HG03280 (cell line): ENCODE measurements around the gene VEZT.

Source experiments
- ATAC-seq: cut with Tn5 transposase; IDR thresholded peaks from one replicate; pipeline ENCODE4 v1.9.1; 2021; ENCODE audit warnings: mild to moderate bottlenecking, moderate library complexity; ENCODE audit not compliant: unreplicated experiment

The VEZT gene

GRCh38 chr12:95248604-95249360 is 31.2 kb downstream of the VEZT start:
- no peak for ATAC-seq

- no peak for ATAC-seq
These were observed 35.8 kb downstream of the VEZT start for GRCh38 chr12:95253386-95253785.

DNA sequence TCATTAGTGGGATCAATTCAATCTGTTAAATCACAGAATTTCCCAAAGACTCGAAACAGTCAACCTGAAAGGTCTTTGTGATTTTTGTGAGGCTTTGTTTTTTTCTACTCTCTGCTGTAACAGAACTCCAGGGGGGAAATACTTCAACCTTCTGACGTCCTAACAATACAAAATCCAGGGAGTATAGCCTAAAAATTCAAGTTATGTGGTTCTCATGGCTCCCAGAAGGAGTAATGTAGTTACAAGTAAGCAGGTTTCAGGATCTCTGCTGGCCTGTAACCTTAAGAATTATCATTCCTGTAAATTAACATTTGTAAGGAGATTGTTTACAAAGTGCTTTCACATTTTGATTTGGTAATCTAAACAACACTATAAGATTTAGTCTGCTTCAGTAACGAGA is 39.9 kb downstream of the VEZT start:
- no peak for ATAC-seq

DNA sequence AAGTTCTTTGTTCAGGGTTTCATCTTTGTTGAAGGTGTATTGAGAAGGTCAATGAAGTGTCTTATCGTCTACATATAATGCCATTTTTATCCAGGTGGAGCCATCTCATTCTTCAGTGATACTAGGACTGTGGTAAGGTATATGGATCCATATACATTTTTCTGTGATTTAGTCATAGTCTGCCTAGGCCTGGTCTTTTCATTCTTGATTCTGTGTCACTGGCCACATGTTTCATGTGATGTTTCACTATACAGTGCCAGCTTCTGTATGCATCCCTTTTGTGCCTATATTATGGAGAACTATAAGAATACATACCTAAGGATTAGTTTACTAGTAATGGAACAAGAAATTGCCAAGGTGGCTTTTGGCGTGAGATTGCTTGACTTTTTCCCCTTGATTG is 40.5 kb downstream of the VEZT start:
- ATAC-seq: no peak

GRCh38 chr12:95258803-95259202 is 41.2 kb downstream of the VEZT start:
- no peak for ATAC-seq

GRCh38 chr12:95259368-95259767 is 41.8 kb downstream of the VEZT start:
- no peak for ATAC-seq

DNA sequence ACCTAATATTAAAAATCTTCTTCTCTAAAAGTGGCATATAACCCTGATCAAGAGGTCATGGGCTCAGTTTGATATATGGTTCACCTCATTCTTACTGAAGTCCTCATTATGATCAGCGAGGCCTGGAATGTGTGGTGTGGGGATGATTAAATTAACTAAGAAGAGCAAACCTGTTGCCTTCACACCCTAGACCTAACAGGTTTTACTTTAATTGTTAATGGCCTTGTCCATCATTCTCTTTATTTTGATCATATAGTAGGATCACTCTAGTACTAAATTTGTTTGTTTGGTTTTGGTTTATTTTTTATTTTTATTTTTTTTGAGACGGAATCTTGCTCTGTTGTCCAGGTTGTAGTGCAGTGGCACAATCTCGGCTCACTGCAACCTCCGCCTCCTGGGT is 43.5 kb downstream of the VEZT start:
- no peak for ATAC-seq

GRCh38 chr12:95262808-95263207 is 45.2 kb downstream of the VEZT start:
- no peak for ATAC-seq

GRCh38 chr12:95265765-95266164 is 48.2 kb downstream of the VEZT start:
- no peak for ATAC-seq

DNA sequence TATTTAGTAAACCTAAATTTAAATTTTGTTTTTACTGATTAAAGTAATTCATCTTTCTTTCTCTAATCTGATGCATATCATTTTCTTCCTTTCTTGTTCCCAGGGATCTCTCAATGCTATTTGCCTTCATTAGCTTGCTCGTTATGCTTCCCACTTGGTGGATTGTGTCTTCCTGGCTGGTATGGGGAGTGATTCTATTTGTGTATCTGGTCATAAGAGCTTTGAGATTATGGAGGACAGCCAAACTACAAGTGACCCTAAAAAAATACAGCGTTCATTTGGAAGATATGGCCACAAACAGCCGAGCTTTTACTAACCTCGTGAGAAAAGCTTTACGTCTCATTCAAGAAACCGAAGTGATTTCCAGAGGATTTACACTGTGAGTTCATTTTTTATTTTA is 48.6 kb downstream of the VEZT start:
- ATAC-seq: no peak

GRCh38 chr12:95269892-95270291 is 52.3 kb downstream of the VEZT start:
- no peak for ATAC-seq

DNA sequence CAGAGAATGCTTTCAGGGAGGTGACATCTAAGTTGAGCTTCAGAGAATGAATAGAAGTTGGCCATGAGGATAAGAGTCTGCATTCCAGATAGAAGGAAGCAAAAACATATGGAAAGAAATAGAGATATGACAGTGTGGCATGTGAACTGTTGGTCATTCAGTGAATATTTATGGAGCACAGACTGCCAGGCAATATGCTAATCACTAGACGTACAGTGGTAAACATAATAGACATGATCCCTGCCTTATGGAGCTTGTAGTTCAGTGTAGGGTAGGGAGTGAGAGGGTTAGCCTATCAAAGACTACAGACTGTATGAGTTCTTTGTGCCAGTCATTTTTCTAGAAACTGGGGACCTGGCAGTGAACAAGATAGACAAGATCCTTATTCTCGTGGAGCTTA is 53.9 kb downstream of the VEZT start:
- no peak for ATAC-seq

DNA sequence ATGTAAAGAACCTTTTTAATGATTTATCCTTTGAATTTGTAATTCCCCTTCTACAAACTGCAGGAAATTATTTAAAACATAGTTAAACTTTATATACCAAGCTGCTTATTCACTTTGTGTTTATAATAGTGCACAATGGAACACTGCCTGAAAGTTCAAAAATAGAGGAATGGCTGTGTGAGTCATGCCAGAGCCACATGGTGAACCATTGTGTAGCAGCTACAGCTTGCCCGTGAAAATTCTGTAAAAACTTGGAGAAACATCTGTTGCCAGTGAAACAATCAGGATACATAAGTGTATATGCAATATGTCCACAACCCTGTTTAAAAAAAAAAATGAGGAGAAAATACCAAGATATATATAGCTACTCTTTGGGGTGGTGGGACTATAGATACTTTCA is 59.5 kb downstream of the VEZT start:
- ATAC-seq: no peak

- no peak for ATAC-seq
These were observed 62.2 kb downstream of the VEZT start for GRCh38 chr12:95279856-95280255.

- no peak for ATAC-seq
These were observed 64.7 kb downstream of the VEZT start for GRCh38 chr12:95282266-95282665.

- no peak for ATAC-seq
These were observed 65.8 kb downstream of the VEZT start for GRCh38 chr12:95283371-95283770.

DNA sequence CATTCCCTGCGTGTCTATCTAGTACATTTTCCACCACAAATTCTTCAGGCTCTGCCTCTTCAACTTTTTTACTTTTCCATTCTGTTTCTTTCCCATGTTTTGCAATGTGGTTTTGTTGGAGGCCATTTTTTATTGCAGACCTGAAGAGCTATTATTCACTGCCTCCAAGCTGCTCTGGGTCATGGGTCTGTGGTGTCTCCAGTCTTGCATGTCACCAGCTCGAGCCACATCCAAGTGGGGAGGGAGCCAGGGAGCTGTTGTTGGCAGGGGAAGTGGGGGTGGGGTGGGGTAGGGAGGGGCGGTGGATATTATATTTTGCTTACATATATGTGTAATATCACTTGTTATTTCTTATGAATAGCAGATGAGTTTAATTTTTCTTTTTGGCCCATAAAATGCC is 69.1 kb downstream of the VEZT start:
- ATAC-seq: no peak

DNA sequence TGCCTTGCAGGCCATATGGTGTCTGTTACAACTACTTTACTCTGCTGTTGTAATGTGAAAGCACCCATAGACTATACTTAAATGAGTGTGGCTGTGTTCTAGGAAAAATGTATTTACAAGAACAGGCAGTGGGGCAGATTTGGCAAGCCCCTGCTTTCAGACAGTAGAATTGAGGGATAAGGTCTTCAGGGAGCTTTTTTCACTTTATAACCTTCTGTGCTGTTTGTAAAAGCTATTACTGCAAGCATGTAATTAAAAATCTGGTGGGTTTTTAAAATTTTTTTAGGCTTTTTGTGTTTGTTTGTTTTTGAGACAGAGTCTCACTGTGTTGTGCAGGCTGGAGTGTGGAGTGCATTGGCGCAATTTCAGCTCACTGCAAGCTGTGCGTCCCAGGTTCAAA is 73.9 kb downstream of the VEZT start:
- ATAC-seq: no peak

GRCh38 chr12:95298916-95299315 is 81.3 kb downstream of the VEZT start:
- ATAC-seq: no peak

DNA sequence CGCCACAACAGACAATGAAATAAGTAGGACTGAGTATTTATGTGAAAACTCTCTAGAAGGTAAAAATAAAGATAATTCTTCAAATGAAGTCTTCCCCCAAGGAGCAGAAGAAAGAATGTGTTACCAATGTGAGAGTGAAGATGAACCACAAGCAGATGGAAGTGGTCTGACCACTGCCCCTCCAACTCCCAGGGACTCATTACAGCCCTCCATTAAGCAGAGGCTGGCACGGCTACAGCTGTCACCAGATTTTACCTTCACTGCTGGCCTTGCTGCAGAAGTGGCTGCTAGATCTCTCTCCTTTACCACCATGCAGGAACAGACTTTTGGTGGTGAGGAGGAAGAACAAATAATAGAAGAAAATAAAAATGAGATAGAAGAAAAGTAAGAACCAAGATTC is 82.7 kb downstream of the VEZT start:
- no peak for ATAC-seq

DNA sequence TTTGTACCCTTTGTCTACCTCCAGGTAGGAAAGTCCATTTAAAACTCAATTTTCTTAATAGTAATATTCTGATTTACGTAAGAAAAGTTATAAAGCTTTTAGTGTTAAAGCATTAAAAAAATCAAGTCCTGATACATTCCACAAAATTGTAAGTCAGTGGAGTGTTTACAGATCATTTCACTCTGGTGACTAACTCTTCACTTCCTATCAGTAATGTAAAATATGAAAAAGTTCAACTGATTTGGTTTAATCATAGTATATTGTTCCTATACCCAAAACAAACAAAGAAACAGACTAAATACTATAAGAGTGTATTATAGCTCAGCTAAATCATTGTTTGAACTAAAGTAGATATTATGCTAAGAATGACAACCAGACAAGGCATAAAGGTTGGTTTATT is 85.9 kb downstream of the VEZT start:
- ATAC-seq: no peak

DNA sequence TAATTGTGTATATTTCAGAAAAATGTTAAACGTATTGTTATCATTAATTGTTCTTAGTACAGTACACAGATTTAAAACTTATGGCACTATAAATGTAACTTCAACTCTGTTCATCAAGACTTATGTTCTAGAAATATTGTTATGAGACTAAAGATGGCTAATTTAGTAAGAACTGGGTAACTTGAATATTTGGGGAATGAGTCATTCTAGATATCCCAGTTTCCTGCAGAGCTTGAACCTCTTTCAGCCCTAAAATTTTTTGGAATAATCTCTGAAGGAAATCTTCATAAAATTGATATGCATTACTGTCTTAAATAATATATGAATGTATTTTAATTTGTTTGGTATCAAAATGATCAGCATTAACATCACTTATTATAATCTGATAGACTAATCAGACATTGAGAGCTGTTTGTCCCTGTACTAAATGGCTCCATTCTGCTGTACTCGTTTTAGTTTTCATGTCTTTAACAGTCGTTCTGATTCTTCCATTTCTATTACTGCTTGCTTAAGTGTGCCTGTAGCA is 87.1 kb downstream of the VEZT start:
- ATAC-seq: no peak

DNA sequence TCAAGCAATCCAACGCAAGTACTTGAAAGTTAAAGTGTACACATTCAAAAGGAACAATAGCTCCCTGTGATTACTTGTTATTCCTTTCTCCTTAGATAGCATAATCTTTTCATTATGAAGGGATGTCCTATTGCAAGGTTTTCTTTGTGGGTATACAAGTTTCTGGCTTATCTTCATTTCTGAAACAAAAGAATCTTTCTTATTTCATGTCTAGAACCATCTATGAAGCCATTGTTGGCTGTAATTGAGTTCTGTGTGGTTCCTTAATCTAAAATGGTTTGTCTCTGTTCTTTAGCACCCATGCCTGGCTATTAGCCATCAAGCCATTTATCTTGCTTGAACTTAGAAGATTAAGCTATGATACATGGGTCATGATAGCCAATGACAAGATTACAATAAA is 95.0 kb downstream of the VEZT start:
- no peak for ATAC-seq
